ENCODE measurements around the gene STK39. TPM values are rescaled to one million over a fixed set of nuclear protein-coding genes. Genes with fewer than 3 reads are reported as not detected.

Gene STK39
- total RNA-seq, 1 donor from 2014 or later, result 20.9 TPM

GRCh38 chr2:168003876-168004275, 243.5 kb downstream of the STK39 start:
- DNase-seq, result no peak
- no peak for ATAC-seq
- intact Hi-C loops (cut with micrococcal nuclease), result no loop called here

- intact Hi-C loops (cut with micrococcal nuclease), result no loop called here
- ATAC-seq, result no peak
- no peak for DNase-seq
Measured at GRCh38 chr2:168002021-168002553, 245.3 kb downstream of the STK39 start.

- DNase-seq, result no peak
- ATAC-seq, result no peak
- intact Hi-C loops (cut with micrococcal nuclease), result no loop called here
Measured at GRCh38 chr2:167992278-167992677, 255.1 kb downstream of the STK39 start.

GRCh38 chr2:167990062-167990461, 257.3 kb downstream of the STK39 start:
- DNase-seq (no peak), ATAC-seq (peak; percentile 60)
- intact Hi-C loops (cut with micrococcal nuclease), result no loop called here

DNA sequence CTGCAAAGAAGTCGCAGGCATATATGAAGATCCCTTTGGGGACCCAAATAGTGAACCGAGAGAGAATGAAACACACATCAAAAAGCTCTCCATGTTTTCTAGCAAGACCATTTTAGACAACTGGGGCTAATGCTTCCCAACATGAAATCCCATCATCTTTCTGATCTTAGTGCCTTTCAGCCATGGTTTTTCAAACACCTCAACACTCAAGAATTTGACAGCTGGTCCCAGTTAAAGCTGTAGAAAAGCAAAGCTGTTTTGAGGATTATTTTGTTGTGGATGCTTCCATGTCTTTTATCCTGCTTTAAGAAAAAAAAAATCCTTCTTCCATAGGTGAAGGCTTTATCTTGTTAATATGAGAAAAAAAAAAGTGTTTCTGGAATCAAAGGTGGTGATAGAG, 259.1 kb downstream of the STK39 start:
- no peak for ATAC-seq
- intact Hi-C loops (cut with micrococcal nuclease), result no loop called here

DNA sequence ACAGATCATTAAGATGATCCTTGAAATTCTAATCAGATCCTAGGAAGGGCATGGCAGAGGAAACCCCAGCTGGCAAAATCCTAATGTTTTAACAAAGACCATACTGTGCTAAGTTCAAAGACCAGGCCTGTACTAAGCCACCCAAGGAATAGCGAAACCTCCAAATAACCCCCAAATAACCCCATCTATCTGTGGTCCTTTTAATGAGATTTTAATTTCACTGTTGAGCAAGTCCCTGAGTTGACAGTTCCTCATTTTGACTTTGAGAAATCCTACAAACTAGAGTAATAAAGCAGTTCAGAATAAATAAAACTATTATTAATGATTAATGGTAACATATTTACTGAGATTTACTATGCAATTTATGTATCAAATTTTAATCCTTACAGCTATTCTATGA, 259.8 kb downstream of the STK39 start:
- ATAC-seq (no peak), DNase-seq (no peak)
- intact Hi-C loops (cut with micrococcal nuclease), result no loop called here

More for the DNA sequence above, 259.1 kb downstream of the STK39 start:
- no peak for DNase-seq

- ATAC-seq, result no peak
- no peak for DNase-seq
- intact Hi-C loops (cut with micrococcal nuclease), result no loop called here
Measured at GRCh38 chr2:167987026-167987425, 260.4 kb downstream of the STK39 start.

DNA sequence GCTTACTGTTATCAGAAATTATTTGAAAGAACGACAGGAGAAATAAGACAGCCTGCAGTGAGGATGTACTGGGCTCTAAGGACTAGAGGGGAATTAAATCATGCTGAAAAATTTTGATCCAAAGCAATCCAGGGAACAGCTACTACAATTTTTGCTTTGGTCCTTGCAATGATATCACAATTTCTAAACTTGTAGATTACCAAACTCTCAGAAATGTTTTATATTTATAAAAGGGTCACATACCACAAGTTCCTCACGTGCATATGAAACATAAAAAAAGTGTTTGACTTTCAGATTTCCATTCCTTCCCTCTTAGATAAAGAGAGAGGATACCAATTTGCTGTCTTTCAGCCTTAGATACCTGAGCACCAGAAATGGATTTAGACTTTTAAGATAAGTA, 261.2 kb downstream of the STK39 start:
- intact Hi-C loops (cut with micrococcal nuclease), result no loop called here
- DNase-seq (no peak), ATAC-seq (no peak)

- no peak for DNase-seq
- no peak for ATAC-seq
- intact Hi-C loops (cut with micrococcal nuclease), result no loop called here
Measured at GRCh38 chr2:167981945-167982344, 265.4 kb downstream of the STK39 start.

- ATAC-seq (no peak), DNase-seq (no peak)
- intact Hi-C loops (cut with micrococcal nuclease), result no loop called here
Measured at GRCh38 chr2:167980439-167980838, 267.0 kb downstream of the STK39 start.

- ATAC-seq (no peak), DNase-seq (no peak)
- intact Hi-C loops (cut with micrococcal nuclease), result no loop called here
Measured at GRCh38 chr2:167972746-167973145, 274.6 kb downstream of the STK39 start.

DNA sequence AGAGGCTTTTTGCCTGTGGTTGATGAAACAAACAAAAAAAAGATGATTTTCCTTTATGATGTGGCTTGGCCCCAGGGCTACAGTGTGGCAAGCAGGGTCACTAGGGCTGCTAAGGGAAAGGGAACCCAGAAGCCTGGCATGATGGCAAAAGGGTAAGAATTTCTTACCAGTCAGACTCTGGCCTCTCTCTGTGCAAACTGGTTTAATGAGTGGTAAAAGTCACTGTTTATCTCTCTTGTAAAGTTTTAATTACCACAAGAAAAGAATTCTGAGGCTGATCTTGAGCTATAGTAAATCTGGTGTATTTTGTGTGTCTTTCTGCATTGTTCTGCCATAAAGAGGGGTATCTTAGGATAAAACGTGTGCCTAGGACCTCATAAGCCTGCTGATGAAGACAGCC, 275.4 kb downstream of the STK39 start:
- intact Hi-C loops (cut with micrococcal nuclease), result no loop called here
- ATAC-seq (no peak), DNase-seq (no peak)

DNA sequence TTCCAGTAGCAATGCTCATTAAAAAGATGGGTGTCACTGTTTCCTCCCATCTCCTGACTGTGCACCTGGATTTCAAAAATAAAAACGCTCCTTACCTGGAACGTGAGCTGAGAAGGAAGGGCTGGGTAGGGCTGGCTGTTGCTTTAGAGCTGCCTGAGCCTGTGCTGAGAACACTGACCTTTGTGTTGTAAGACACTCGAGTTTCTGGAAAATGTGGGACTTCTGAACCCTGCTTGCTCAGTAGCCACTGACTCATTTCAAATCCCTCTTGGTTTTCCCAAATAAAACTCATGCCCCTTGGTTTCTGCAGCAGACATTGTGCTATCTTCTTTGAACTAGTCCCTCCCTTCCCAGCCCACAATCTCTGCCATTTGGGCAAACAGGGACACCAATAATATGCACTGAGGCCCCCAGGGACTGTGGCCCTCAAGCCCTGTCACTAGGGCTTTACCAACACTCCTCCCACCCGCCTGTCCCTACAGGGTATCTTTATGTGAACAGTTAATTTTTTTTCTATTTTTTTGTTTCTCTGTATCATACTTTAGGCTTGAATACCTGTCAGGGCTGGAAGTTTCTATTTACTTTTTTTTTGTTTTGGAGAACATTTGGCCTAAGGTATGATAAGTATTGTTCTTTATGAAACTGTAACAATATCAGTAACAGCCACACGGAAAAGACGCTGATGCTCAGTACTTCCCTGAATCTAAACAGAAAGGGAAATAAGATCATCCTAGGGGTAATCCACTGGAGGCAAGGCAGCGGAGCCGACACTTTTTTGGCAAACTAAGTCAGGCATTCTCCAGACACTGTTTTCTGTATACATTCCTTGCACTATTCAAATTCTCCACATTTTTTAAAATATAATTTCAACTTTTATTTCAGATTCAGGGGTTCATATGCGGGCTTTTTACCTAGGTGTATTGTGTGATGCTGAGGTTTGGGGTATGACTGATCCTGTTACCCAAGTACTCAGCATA, 280.2 kb downstream of the STK39 start:
- intact Hi-C loops (cut with micrococcal nuclease), result loop anchor here (10.0 kb wide), 1 partner anchor 148 kb away; no protein-coding TSS in a partner anchor
- no peak for DNase-seq
- no peak for ATAC-seq

DNA sequence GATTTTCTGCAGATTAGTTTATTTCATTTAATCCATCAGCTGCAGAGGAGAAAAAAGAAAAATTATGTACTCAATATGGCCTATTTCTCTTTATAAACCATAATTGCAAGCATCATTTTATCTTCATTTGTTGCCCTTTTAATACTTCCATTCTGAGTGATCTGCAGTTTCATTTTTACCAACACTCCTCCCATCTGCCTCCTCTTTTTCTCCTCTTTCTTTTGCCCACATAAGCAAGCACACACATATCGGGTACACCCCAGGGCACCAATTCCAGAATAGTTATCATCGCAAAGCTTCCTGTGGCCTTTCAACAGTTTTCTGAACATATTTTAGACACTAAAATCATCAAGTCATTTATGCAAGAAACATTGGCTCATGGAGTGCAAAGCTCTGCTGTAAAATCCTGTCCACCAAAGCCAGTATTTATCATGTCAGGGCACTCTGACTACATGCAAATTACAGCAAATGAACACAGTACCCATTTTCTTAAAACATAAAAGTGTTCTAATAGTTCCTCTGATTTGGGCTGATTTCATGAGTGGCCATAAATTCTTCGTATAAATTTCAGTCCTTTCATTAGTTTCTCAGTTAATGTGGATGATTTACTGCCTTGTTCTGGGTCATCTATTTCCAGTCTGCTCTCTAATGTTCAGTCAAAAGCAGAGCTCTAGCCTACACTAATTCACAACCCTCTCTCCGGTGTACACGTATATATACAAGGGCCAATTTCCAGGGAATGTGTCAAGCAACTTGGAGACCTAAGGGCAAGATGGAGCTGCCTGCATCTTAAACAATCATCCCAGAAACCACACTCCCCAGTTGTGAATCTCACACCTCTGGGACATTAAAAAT, 281.3 kb downstream of the STK39 start:
- ATAC-seq, result no peak
- intact Hi-C loops (cut with micrococcal nuclease), result loop anchor here (10.0 kb wide), 1 partner anchor 149 kb away; no protein-coding TSS in a partner anchor
- no peak for DNase-seq

DNA sequence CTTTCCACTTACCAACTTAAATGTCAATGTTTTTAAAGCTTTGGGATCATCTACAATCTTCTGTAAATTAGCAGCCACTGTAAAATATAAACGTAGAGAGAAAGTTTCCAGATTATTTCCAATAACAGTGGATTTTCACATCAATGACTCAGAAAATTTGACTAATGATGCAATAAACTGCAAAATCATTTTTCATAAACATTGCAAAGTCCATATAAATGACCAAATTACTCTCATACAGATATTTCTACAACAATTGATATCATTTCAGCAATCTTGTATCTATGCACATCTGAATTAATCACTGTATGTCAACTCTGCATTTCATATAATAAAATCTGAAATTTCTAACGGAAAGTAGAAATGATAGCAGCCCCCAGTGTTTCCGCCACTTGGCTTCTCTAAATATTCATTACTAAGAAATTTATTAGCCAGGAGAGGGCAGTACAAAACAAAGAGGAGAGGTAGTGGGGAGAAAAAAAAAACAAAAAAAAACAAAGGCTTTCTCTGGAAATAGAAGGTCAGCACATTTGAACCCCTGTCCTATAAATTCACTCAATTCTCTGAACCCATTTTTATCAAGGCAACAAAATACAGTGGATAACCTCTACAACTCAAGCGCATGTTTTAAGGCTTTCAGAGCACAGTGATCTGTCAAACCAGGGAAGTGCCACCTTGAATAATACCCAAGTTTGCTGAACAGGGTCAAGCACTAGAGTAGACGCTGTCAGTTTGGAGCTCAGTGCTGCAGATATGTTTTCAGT, 282.6 kb downstream of the STK39 start:
- no peak for DNase-seq
- peak; percentile 46 for ATAC-seq
- intact Hi-C loops (cut with micrococcal nuclease), result loop anchor here (10.0 kb wide), 1 partner anchor 150 kb away; no protein-coding TSS in a partner anchor

DNA sequence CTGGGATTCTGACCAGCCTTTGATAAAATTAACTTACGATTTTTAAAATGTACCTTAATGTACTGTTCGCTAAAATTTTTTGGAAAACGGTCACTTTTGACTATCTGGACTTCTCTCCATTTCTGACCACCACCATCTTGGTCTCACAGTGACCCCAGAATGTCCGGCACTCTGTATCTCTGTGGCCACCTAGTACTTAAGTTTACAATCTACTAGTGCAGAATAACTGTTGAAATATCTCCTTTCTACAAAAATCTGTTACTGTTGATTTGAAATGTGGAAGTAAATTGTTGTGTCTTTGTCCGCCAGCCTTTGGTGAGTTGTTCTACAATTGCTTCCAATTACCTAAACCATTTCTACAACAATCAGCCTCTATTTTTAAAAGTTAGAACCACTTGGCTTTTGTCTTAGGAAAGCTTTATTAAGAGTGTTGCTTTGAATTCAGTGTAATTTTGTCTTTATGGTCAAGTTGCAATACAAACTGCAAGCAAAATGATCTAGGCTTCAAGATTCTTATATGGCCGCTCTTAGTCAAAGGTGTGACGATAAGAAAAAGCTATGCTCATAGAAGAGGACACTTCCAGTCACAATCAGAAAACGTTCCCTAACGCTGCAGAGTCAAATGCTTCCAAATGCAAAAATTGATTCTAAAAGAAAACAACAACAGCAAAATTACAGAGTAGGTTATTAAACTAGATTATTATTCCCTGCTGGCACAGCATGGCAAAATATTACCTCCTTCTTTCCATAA, 283.3 kb downstream of the STK39 start:
- intact Hi-C loops (cut with micrococcal nuclease), result loop anchor here (10.0 kb wide), 1 partner anchor 151 kb away; no protein-coding TSS in a partner anchor
- ATAC-seq (no peak), DNase-seq (no peak)

DNA sequence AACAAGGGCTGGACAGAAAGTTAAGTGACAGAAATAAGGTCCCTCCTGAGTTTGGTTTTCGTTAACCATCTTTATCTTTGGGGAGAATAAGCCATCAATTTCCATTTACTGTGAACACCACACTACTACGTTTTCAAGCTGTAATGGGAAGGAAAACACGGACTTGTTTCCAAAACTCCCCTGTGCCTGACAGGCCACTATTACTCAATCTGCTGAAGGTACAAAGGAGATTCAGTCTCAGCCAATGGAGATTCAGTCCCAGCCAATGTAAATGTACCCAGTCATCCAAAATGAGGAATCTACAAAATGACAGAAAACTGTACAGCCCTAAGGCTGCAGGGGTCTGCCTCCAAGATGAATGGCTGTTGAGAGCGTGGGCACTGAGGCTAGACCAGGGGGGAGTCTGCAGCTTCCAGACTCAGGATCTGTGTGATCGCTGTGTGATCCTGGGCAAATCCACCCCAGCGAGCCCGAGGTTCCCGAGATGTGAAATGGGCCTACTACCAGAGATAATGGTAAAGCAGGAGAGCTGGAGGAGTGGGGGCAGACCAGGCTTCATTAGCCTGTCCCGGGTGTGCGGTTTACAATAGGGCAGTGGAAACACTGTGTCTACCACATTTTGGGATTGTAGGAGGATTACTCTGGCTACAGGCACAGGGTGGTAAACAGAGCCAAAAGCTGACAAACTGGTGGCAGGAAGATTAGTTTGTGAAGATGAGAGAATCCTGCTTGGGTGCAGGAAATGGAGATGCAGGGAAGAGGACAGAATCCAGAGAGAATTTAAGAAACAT, 284.8 kb downstream of the STK39 start:
- DNase-seq (no peak), ATAC-seq (no peak)
- intact Hi-C loops (cut with micrococcal nuclease), result loop anchor here (10.0 kb wide), 1 partner anchor 152 kb away; no protein-coding TSS in a partner anchor
